Measurements from ENCODE around the gene SYN1.
A peak's percentile ranks its signal among the peaks of the same experiment; 100 is the strongest.

SYN1 gene

DNA sequence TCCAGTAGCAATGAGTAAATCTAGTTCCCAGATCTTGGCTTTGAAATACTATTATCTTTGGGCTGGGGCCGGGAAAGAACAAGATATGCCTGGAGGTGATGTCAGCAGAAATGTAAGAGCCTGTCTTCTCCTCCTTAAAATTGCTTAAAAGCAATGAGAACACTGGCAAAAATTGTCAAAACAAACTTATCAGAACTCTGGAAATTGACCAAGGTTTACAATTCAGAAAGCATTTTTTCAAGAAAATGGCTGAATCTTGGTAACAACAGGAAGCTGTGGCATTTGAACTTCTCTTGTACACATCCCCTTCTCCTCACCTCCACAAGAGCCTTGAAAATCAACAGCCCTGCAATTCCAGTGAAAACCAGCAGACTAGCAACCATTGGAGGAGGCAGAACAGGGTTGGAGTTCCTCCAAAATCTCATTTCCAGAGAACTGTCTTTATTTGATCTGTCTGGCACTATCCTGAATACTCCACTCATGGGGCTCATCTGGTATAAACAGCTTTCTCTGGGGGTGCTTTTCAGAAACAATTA lies 23.9 kb downstream of the SYN1 start:
- no peak for DNase-seq (ENCODE audit: low read depth)

GRCh38 chrX:47593522-47593921 lies 26.1 kb downstream of the SYN1 start:
- no peak for DNase-seq (ENCODE audit: low read depth)

DNA sequence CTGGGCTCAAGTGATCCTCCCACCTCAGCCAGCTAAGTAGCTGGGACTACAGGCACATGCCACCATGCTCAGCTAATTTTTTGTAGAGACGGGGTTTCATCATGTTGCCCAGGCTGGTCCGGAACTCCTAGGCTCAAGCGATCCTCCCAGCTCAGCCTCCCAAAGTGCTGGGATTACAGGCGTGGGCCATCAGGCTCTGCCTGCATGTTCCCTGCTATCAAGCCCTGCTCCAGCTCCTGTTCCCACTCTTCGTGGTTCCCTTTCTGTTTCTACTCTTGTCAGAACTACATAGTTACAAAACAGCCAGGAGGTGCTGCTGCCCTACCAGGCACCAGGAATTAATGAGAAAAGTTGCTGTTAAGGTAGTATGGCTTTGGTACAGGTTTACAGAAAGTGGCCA lies 28.7 kb downstream of the SYN1 start:
- DNase-seq (ENCODE audit: low read depth) = no peak

DNA sequence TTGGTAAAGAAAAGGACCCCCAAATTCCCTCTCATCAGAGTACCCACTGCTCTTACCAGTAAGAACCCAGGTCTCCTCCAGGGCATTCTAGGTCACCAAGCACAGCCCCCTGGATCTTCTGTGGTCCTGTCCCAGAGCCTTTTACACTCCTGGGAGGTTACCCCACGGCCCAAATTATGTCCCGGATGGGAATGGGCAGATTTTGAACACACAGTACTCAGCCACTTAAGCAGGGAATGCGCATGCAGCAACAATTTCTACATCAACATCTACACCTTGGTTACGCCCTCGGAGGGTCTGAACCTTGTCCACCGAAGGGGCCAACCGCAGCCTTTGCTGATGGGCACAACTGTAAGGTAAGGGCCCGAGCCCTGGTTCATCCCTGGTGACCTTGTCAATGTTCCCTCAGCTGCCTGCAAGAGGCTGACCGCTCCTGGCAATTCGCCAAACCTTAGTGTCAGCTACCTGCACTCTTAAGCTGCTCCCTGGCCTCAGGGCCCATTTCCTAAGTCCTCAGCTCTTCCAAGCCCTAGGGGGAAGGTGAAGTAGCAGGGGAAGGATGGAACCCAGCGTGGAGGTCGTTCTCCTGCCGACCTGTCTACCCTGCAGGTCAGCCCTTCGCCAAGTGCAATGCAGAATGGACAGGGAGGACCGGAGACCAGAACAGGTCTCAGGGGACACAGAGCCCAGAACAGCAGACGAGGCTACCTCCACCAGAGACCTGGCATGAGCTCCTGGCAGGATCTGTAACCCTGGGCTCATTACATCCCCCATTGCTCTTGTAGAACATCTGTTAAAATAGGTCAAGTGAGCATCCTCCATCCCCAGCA lies 31.5 kb downstream of the SYN1 start:
- DNase-seq (ENCODE audit: low read depth) = no peak

- no peak for DNase-seq (ENCODE audit: low read depth)
Measured at GRCh38 chrX:47587091-47587891, 32.4 kb downstream of the SYN1 start.

DNA sequence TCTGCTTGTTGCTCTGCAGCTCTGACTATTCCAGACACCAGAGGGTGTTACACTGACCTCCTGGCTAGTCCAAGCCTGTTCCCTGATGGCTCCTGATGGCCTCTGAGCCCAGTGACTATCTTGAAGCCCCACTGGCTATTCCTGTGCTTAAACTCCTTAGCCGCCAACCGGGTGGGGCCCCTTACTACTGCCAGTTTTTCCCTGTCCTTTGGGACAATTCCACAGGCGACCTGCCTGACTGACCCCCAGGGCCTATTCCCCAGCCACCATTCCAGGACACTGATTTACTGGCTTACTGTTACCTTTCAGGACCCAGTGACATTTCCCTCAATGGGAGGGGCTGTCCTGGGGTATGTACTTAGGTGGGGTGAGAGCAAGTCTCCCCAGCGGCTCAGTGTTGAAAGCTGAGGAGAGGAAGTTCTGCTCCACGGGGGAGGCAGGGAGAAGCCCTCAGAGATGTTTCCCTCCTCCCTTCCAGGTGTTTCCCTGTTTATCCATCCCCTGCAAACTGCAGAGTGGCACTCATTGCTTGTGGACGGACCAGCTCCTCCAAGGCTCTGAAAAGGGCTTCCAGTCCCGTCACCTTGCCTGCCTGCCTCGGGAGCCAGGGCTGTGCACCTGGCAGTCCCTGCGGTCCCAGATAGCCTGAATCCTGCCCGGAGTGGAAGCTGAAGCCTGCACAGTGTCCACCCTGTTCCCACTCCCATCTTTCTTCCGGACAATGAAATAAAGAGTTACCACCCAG lies 33.4 kb downstream of the SYN1 start:
- no peak for DNase-seq (ENCODE audit: low read depth)

DNA sequence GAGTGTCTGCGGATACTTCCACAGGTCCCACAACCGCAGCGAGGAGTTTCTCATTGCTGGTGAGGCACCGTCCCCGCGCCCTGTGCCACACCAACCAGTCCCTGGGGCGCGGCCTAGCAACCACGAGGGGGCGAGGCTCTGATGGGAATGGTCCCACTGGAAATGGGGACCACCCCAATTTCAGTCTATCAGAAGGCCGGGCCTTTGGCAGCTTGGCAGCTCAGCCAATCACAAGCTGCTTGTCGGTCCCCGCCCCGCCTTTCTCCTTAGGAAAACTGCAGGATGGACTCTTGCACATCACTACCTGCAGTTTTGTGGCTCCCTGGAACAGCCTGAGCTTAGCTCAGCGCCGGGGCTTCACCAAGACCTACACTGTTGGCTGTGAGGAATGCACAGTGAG lies 34.4 kb downstream of the SYN1 start:
- DNase-seq (ENCODE audit: low read depth) = no peak

DNA sequence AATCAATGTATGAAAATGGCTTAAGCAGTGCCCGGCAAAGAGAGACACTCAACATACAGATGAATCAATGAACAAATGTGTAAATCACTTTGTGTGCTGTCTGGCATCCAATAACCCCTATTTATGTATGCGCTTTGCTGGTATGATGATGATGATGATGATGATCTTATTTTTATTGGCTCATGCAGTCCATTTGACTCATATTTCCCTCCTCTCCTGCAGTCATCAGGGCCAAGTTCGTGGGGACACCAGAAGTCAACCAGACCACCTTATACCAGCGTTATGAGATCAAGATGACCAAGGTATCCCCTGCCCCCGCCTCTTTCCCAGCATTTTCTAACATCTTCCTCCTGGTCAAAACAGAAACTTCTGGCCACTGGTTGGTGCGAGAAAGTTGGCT lies 34.9 kb downstream of the SYN1 start:
- DNase-seq (ENCODE audit: low read depth) = no peak

DNA sequence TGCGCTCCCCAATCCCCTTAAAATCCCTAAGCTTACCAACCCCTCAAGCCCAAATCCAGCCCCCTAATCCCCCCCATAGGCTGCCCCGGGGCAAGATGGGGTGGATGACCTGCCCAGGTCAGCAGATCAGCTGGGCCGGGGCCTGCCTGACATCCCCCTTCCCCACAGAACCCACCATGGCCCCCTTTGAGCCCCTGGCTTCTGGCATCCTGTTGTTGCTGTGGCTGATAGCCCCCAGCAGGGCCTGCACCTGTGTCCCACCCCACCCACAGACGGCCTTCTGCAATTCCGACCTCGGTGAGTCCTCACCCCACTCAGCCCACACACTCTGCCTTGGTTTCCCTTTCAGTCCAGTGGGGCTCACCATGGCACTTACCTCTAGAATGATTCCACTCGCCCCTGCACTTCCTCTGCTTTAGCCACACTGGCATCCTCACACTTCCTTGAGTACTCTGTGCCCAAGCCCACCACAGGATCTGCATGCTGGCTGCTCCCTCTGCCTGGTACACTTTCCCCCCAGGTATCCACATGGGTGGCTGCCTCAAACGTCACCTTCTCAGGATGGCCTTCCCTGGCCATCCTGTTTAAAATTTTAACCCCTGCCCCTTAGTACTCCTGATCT lies 36.3 kb downstream of the SYN1 start:
- no peak for DNase-seq (ENCODE audit: low read depth)

GRCh38 chrX:47581731-47582647 lies 37.7 kb downstream of the SYN1 start, which contains the start of gene TIMP1:
TIMP1 (plus strand) TSS chrX:47582436; CDS start chrX:47583416, 980 bp downstream.
- peak; percentile 70 for DNase-seq (ENCODE audit: low read depth)

DNA sequence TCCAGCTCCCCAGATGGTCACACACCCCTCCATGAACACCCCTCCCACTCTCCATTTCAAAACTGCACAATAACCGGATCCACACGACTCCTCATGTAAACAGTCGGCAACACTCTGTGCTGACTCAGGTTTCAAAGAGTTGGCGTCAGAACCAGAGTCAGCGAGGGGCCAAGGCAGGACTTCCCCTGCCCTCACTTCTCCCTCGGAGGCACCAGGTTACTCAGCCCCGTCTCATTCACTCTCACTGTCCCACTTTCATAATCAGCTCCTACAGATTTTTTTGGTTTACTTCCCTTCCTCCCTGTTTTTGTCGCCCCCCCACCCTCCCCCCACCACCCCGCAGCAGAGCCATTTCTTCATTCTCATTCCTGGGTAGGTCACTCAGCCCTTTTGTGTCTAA lies 40.1 kb downstream of the SYN1 start:
- no peak for DNase-seq (ENCODE audit: low read depth)

- no peak for DNase-seq (ENCODE audit: low read depth)
Measured at GRCh38 chrX:47578692-47579091, 41.0 kb downstream of the SYN1 start.

DNA sequence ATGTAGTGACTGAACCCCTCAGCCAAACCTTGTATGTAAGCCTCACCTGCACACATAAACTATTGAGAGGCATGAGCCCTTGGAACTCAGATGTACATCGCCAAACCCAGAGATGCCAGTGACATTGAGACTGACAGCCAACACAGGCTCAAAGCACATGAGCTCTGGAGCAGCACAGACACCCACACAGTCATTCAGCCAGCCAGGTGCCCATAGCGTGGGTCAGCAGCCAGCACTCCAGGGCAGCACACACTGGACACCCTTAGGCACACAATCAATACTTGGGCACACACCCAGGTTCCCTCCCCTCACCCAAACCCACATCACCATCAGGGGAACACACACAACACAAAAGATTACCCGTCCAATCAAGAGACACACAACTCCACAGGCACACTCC lies 41.8 kb downstream of the SYN1 start:
- no peak for DNase-seq (ENCODE audit: low read depth)

- no peak for DNase-seq (ENCODE audit: low read depth)
Measured at GRCh38 chrX:47577424-47577823, 42.2 kb downstream of the SYN1 start.

GRCh38 chrX:47576021-47576898 lies 43.4 kb downstream of the SYN1 start:
- DNase-seq (ENCODE audit: low read depth) = no peak

GRCh38 chrX:47574547-47575301 lies 44.9 kb downstream of the SYN1 start:
- DNase-seq (ENCODE audit: low read depth) = no peak

DNA sequence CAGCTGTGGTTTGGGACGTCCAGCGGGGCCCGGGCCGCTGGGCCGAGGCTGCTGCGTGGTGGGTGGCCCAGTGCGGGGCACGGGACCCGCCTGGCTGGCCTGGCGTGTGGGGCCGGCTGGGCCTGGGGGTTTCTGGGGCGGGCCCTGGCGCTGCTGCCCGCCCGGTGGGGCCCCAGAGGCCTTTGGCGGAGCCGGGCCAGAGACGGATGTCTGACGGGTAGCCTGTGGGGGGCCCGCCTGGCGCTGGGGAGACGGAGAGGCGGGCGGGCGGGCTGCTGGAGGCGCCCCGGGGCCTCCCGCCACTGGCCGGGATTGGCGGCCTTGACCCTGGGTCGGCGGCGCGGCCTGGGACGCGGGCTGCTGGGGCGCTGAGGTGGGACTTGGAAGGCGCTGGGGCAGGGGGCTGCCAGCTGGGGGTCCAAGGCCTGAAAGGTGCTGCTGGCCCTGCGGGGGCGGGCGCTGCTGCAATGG lies 45.5 kb downstream of the SYN1 start:
- DNase-seq (ENCODE audit: low read depth) = no peak

DNA sequence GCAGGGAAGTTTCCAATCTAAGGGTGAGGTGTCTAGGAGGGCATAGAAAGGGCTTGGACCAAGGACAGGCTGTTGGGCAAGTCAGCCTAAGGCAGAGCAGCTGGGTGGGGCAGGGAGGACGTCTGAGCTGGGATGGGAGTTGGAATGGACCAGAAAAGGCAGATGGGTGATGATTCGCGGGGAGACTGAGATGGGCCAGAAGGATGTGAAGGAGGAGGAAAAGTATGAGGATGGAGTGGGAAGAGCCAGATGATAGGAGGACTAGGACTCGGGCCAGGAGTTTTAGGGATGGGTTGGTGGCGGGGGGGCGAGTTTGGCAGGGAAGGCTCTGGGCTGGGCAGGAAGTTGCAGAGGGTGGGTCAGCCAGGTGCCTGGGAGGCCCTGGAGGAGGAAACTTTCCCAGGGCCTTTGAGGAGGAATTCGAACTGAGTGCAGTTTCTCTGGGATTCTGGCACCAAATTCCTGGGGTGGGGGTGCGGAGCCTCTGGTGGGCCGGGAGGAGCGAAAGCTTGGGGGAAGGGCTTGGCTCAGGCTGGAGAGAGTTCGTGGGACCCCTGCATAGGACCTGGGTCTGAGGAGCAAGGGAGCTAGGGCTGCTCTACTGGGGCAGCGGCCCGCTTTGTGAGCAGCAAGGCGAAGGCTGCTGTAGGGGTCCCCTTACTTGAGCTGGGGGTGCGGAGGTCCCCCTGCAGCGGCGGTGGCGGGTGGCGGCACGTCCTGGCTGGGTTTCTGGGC lies 46.1 kb downstream of the SYN1 start:
- DNase-seq (ENCODE audit: low read depth) = no peak
